Keratinocyte (primary cell): ENCODE measurements around the gene KRT14. TPM values are rescaled to one million over a fixed set of nuclear protein-coding genes. Genes with fewer than 3 reads are reported as not detected.
"Not testable (repeated sequence)": the region's sequence is repeated elsewhere in the genome, so short reads cannot be mapped to it uniquely, and the experiment has no call there.

Experiments
- DNase-seq: peaks from one replicate; pipeline ENCODE4 v3.0.0-alpha.2; 2011; ENCODE audit warnings: low read depth, missing footprints, low spot score
- FAIRE-seq: peaks from 2 replicates; lab custom pipeline; 2011; peaks lifted over from hg19 to GRCh38; lab: Jason Lieb, UNC
- H2AFZ ChIP-seq: 2 replicates; pipeline ENCODE4 v1.6.0; 2012; ENCODE audit warnings: low read length, control low read depth, inconsistent platforms; ENCODE audit not compliant: control insufficient read depth
- H3K27ac ChIP-seq: 2 replicates; pipeline ENCODE4 v1.5.1; 2011; ENCODE audit warnings: low read length; ENCODE audit not compliant: control insufficient read depth, insufficient read depth
- H3K27me3 ChIP-seq: 3 replicates; pipeline ENCODE4 v1.6.0; 2011; ENCODE audit warnings: low read length; ENCODE audit not compliant: control insufficient read depth, insufficient read depth; ENCODE audit errors: extremely low read depth
- H3K36me3 ChIP-seq, 2 experiments: 2 replicates in 1 of 2; 3 replicates in 1 of 2; pipeline ENCODE4 v1.5.1; 2011; ENCODE audit warnings: low read length in 2 of 2, mild to moderate bottlenecking in 1 of 2; ENCODE audit not compliant: control insufficient read depth in 2 of 2, insufficient read depth in 2 of 2; ENCODE audit errors: extremely low read depth in 1 of 2
- H3K4me1 ChIP-seq: 3 replicates; pipeline ENCODE4 v1.5.1; 2011; ENCODE audit warnings: low read length; ENCODE audit not compliant: control insufficient read depth, insufficient read depth; ENCODE audit errors: extremely low read depth
- H3K4me2 ChIP-seq: 3 replicates; pipeline ENCODE4 v1.6.0; 2011; ENCODE audit warnings: low read depth, low read length; ENCODE audit not compliant: control insufficient read depth, insufficient read depth; ENCODE audit errors: extremely low read depth
- H3K4me3 ChIP-seq, 3 experiments: fragments of 200-600 bp in 1 of 3; sonication (generic) in 1 of 3; 2 replicates in 2 of 3; 3 replicates in 1 of 3; pipeline ENCODE4 v1.5.1; 2011 to 2016; ENCODE audit warnings: low read length in 3 of 3, mild to moderate bottlenecking in 3 of 3, control low read depth in 2 of 3, inconsistent platforms in 1 of 3, low read depth in 1 of 3, mixed read lengths in 1 of 3, mixed run types in 1 of 3, moderate library complexity in 1 of 3; ENCODE audit not compliant: control insufficient read depth in 2 of 3, insufficient read depth in 2 of 3; ENCODE audit errors: extremely low read depth in 1 of 3
- H3K79me2 ChIP-seq: 2 replicates; pipeline ENCODE4 v1.6.0; 2012; ENCODE audit warnings: low read length; ENCODE audit not compliant: control insufficient read depth, insufficient read depth
- H3K9ac ChIP-seq: 3 replicates; pipeline ENCODE4 v1.6.0; 2011; ENCODE audit warnings: low read length; ENCODE audit not compliant: control insufficient read depth, insufficient read depth; ENCODE audit errors: extremely low read depth
- H3K9me1 ChIP-seq: 3 replicates; pipeline ENCODE4 v1.6.0; 2011; ENCODE audit warnings: low read length; ENCODE audit not compliant: control insufficient read depth, insufficient read depth; ENCODE audit errors: extremely low read depth
- H3K9me3 ChIP-seq: 2 replicates; pipeline ENCODE4 v1.5.1; 2012; ENCODE audit warnings: low read depth, low read length; ENCODE audit not compliant: control insufficient read depth
- H4K20me1 ChIP-seq: 3 replicates; pipeline ENCODE4 v1.6.0; 2011; ENCODE audit warnings: low read length; ENCODE audit not compliant: control insufficient read depth, insufficient read depth; ENCODE audit errors: extremely low read depth
- EZH2 ChIP-seq: IDR thresholded peaks from one replicate; pipeline ENCODE4 v1.6.1; 2012; ENCODE audit warnings: inconsistent platforms, mild to moderate bottlenecking, low read length, moderate library complexity
- dilution Hi-C: fragments of 300-500 bp; cut with MboI; formaldehyde crosslinking; loops from one replicate; pipeline ENCODE4 v1.7.0; 2020; ENCODE audit warnings: low sequenced_read_pairs; ENCODE audit not compliant: extremely low pct_ligation_motif_present
- polyA plus RNA-seq, 5 experiments: library from polyadenylated mRNA; depleted of rRNA in 3 of 5; stranded (reverse) in 3 of 5; stranded (forward) in 1 of 5; unstranded in 1 of 5; fragments of >200 nt; gene quantifications; 1 replicate in 1 of 5; 2 replicates in 3 of 5; 3 replicates in 1 of 5; pipeline versions ENCODE4 v1.2.1 to v1.2.3, GENCODE V29; 2011 to 2012; ENCODE audit warnings: missing spikeins in 2 of 5, low read depth in 1 of 5, low replicate concordance in 1 of 5
- TF ChIP-seq, protein P1 (sequence below), 3 experiments: IDR thresholded peaks in 1 of 3; conservative IDR thresholded peaks in 1 of 3; optimal IDR thresholded peaks in 1 of 3; 2 replicates in 2 of 3; 3 replicates in 1 of 3; pipeline versions ENCODE3 to v1.5.1; 2011; ENCODE audit warnings: low read length in 3 of 3, mild to moderate bottlenecking in 3 of 3, moderate library complexity in 2 of 3, control low read depth in 1 of 3, inconsistent platforms in 1 of 3; ENCODE audit not compliant: insufficient read depth in 2 of 3; ENCODE audit errors: extremely low read depth in 1 of 3

The KRT14 gene
- polyA plus RNA-seq, 1 donor (not counting 4 experiments of a cell fraction or from before 2014, with no cell fraction given) = 26,041 TPM

DNA sequence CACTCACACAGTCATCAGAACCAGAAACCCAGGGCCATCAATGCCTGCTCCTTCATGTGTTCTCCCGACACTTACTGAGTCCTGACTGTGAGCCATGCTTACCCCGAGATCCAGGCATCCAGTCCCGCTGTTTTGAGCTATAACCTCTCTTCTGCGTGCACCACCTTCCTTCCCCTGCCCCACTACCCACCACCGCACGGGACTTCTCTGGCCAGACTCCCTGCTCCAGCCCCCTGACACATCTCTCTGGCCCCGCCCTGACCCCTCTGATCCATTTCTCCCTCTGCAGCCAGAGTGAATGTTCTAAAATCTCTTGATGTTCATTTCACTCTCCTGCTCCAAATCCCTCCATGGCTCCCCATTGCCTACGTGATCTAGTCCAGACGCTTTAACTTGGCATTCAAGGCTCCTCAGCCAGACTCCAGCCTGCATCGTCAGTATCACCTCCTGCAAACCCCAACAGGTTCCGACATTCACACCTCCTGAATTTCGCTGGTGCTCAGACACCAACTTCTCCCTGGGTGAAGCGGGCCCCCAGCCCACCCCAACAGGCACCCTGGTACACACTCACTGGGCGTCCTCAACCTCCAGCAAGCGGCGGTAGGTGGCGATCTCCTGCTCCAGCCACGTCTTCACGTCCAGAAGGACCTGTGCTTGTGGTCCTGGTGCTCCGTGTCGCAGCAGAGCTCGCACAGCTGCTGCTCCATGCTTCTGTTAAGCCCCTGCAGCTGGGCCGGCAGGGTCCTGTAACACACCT lies 40.8 kb upstream of the KRT14 start:
- no peak for FAIRE-seq
- no peak for DNase-seq
- dilution Hi-C loops = no loop called here
- Histone ChIP-seq H4K20me1 (no peaks in the 10 kb centered on the region), H3K36me3 (peaks cover 0 to 5% of the 10 kb centered on the region in 2 experiments), H3K4me3 (no peak overlapping the region), H3K9ac (peak overlapping the region; percentile 70), H2AFZ (no peak overlapping the region), H3K27me3 (no peaks in the 10 kb centered on the region), H3K27ac (peak overlapping the region; percentile 14), H3K9me3 (no peaks in the 10 kb centered on the region), H3K4me1 (peaks cover 54% of the 10 kb centered on the region), H3K9me1 (no peaks in the 10 kb centered on the region), H3K79me2 (peaks cover 12% of the 10 kb centered on the region), H3K4me2 (peak overlapping the region; percentile 44)
- TF ChIP-seq, protein P1, sequence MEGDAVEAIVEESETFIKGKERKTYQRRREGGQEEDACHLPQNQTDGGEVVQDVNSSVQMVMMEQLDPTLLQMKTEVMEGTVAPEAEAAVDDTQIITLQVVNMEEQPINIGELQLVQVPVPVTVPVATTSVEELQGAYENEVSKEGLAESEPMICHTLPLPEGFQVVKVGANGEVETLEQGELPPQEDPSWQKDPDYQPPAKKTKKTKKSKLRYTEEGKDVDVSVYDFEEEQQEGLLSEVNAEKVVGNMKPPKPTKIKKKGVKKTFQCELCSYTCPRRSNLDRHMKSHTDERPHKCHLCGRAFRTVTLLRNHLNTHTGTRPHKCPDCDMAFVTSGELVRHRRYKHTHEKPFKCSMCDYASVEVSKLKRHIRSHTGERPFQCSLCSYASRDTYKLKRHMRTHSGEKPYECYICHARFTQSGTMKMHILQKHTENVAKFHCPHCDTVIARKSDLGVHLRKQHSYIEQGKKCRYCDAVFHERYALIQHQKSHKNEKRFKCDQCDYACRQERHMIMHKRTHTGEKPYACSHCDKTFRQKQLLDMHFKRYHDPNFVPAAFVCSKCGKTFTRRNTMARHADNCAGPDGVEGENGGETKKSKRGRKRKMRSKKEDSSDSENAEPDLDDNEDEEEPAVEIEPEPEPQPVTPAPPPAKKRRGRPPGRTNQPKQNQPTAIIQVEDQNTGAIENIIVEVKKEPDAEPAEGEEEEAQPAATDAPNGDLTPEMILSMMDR (optimal IDR thresholded peaks at IDR 0.05 in 1 of 3, IDR thresholded peaks at IDR 0.05 in 1 of 3, conservative IDR thresholded peaks at IDR 0.05 in 1 of 3; ENCODE audit: extremely low read depth in 1 of 3, insufficient read depth in 2 of 3, low read length in 3 of 3) = no peak
- TF ChIP-seq EZH2 = no peak

DNA sequence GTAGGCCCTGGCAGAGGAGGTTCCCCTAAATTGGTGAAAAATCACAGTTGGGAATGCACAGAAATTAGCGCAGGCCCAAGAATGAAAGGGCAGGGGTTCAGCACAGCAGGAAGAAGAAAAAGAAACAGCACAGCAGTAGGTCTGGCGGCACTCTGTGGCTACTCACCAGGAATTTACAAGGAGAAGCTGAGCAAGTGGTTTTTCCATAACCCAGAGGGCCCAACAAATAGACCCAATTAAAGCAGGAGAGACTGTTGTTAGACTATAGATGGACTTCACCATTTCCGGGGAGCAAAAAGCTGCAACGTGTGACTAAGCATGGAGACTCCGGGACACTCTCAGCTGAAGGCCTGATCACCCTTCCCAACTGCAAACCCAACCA lies 40.2 kb upstream of the KRT14 start:
- FAIRE-seq, H3K9me3 ChIP-seq, H3K9me1 ChIP-seq, H2AFZ ChIP-seq, H3K27me3 ChIP-seq, H3K9ac ChIP-seq, dilution Hi-C loops, H4K20me1 ChIP-seq, H3K36me3 ChIP-seq, H3K4me2 ChIP-seq, H3K4me3 ChIP-seq, DNase-seq: not testable (repeated sequence)
- H3K4me1 ChIP-seq = peaks cover 53% of the 10 kb centered on the region
- H3K27ac ChIP-seq = peak overlapping the region; percentile 14
- H3K79me2 ChIP-seq = peaks cover 15% of the 10 kb centered on the region

DNA sequence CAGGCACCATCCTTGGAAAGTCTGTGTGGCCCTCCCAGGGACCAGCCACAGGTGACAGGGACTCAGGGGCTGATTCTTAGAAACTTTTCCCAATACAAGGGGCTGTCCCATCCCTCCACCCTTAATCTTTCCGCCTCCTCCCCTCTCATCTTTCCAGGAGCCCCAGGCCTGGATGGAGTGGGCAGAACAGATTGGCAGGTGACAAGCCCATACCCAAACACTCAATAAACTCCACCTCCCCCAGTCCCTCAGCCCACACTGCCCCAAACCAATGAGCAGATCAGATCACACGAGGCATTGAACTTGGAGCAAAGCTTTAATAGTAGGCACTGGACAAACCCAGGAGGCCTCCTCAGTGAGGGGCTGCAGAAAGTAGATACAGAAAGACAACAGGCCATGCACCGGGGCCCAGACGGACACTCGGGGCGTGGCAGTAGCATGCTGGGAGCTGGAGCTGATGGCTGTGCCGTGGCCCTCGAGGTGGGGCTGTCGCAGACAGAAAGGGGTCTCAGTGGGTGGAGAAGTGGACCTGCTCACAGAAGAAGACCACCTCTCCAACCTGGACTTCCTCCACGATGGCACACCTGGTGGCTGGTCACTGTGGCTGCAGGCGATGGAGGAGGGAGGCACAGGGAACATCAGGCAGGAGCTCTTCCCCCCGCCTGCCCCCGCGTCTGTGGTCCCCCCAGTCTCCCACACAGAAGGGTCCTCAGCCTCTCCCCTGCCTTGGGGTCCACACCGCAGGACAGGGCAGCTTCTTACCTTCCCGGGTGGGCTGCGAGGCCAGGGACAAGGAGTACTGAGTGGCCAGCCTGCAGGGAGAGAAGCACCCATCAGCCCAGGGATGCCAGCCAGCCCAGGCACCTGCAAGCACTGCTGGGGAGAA lies 39.6 kb upstream of the KRT14 start:
- peak overlapping the region; percentile 16 for H3K4me2 ChIP-seq
- peaks cover 3 to 14% of the 10 kb centered on the region in 2 experiments for H3K36me3 ChIP-seq
- H4K20me1 ChIP-seq, DNase-seq, FAIRE-seq, H3K9me1 ChIP-seq, H3K9me3 ChIP-seq, H3K27me3 ChIP-seq, dilution Hi-C loops, H2AFZ ChIP-seq, H3K4me3 ChIP-seq: not testable (repeated sequence)
- H3K9ac ChIP-seq = peak overlapping the region; percentile 52
- peak overlapping the region; percentile 91 for H3K27ac ChIP-seq
- H3K4me1 ChIP-seq = peaks cover 53% of the 10 kb centered on the region
- H3K79me2 ChIP-seq = peaks cover 15% of the 10 kb centered on the region
